Fibroblast of the aortic adventitia (primary cell): ENCODE measurements around the gene TMPRSS2. TPM values are rescaled to one million over a fixed set of nuclear protein-coding genes. Genes with fewer than 3 reads are reported as not detected.

Experiments used
- DNase-seq: peaks from one replicate; pipeline ENCODE4 v3.0.0-alpha.2; 2010; ENCODE audit warnings: low read depth
- H3K4me3 ChIP-seq: 2 replicates; pipeline ENCODE4 v1.5.1; 2011; ENCODE audit warnings: low read depth, mild to moderate bottlenecking, control low read depth, low read length, moderate library complexity
- total RNA-seq: library from RNA; depleted of rRNA; stranded (reverse); fragments of >200 nt; gene quantifications from 2 replicates; pipeline ENCODE4 v1.2.3, GENCODE V29; 2012; ENCODE audit warnings: low replicate concordance
- TF ChIP-seq, protein P1 (sequence below): IDR thresholded peaks from 2 replicates; pipeline ENCODE4 v1.5.1; 2011; ENCODE audit warnings: mild to moderate bottlenecking, low read length, control low read depth, inconsistent platforms; ENCODE audit not compliant: insufficient read depth

TMPRSS2 gene
- total RNA-seq, 1 donor, result not detected

DNA sequence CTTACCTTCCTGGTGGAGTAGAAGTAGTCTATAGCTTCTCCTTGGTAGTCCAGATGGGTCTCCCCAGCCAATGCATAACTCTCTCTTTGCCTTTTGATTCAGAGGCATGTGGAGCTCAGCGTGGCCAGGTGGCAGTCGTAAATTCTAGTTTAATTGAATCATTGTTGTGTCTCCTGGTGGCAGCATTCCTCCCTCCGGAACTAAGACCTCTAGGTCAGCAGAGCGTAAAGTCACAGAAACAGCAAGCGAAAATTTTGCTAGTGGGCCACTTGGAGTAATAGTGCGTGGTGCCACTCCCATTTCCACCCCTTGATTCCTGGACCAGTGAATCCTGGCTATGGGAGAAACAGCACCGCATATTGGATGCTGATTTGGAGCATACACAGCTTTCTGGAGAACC lies 3.9 kb upstream of the TMPRSS2 start:
- TF ChIP-seq, protein P1, sequence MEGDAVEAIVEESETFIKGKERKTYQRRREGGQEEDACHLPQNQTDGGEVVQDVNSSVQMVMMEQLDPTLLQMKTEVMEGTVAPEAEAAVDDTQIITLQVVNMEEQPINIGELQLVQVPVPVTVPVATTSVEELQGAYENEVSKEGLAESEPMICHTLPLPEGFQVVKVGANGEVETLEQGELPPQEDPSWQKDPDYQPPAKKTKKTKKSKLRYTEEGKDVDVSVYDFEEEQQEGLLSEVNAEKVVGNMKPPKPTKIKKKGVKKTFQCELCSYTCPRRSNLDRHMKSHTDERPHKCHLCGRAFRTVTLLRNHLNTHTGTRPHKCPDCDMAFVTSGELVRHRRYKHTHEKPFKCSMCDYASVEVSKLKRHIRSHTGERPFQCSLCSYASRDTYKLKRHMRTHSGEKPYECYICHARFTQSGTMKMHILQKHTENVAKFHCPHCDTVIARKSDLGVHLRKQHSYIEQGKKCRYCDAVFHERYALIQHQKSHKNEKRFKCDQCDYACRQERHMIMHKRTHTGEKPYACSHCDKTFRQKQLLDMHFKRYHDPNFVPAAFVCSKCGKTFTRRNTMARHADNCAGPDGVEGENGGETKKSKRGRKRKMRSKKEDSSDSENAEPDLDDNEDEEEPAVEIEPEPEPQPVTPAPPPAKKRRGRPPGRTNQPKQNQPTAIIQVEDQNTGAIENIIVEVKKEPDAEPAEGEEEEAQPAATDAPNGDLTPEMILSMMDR, result no peak
- no peak for DNase-seq
- no peak overlapping the region for H3K4me3 ChIP-seq

DNA sequence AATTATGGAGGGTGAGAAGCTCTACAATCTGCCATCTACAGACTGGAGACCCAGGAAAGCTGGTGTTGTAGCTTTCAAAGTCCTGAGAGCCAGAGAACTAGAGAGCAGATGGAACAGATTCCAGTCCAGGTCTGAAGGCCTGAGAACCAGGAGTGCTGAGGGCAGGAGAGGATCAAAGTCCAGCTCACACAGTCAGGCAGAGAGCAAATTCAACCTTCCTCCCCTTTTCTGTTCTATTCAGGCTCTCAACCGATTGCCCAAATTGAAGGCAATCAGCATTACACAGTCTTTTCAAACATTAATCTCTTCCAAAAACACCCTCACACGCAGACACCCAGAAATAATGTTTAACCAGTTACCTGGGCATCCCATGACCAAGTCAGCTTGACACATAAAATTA lies 2.5 kb upstream of the TMPRSS2 start:
- TF ChIP-seq, protein P1, result no peak
- H3K4me3 ChIP-seq, result no peak overlapping the region
- DNase-seq, result no peak

DNA sequence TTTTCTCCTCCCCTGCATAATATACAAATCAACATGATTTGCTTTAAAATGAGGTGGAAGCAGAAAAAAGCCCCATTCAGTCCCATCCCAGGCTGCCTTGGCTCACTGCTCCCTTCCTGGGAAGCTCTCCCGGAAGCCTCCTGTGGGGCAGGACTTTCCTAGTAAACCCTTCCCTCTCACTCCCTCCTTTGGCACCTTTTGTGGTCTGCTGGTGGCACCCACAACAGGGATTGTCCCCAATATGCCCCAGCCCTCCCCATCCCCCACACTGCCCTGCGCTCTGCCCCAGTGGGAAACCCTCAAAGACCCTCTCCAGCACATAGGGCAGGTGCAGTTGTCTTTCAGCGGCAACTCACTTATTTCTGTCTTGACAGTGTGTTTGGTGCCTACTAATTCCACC lies 1.8 kb upstream of the TMPRSS2 start:
- TF ChIP-seq, protein P1, result no peak
- H3K4me3 ChIP-seq, result no peak overlapping the region
- no peak for DNase-seq

DNA sequence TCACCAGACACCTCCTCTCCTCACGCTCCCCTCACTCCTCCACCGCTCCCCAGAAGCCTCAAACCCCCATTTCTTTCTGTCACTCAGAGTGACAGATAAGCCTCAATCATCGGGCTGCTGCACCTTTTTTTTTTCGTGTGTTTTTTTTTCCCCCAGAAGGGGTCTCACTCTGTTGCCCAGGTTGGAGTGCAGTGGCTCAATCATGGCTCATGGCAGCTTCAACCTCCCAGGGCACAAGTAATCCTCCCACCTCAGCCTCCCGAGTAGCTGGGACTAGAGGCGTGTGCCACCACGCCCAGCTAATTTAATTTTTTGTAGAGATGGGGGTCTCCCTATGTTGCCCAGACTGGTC lies 1.2 kb upstream of the TMPRSS2 start:
- no peak for DNase-seq
- TF ChIP-seq, protein P1, result no peak
- no peak overlapping the region for H3K4me3 ChIP-seq

DNA sequence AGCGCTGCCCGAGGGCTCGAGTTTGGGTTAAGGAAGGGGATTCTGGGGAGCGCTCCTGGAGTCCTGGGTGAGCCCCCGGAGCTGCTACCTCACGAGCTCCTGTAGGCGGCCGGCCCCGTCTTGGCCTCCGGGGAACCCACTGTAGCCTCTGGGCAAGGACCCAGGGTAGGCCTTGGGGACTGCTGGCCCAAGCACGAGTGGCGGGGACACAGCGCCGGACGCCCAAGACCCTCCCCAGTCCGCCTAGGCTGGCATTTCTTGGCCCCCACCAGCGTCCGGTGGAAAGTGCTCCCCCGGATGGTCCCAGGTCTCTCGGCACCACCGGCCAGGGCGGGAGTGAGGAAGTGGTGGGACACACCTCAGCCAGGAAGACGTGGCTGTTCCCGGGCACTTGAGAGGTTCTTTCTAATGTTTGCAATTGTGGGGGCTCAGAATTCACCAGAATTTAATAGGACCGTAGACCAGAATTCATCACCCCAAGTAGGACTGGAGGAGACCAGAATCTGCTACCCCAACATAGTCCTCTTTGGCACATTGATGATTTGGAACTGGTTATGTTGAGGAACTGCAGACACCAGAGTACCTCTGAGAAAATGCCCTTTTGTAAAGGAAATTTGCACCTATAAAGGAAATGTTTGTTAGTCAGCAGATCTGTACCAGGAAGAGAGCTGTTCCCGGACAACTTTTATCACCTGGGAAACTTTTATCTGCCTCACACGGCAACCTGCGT lies 622 bp upstream of the TMPRSS2 start:
- H3K4me3 ChIP-seq, result no peak overlapping the region
- DNase-seq, result no peak
- TF ChIP-seq, protein P1, result no peak

DNA sequence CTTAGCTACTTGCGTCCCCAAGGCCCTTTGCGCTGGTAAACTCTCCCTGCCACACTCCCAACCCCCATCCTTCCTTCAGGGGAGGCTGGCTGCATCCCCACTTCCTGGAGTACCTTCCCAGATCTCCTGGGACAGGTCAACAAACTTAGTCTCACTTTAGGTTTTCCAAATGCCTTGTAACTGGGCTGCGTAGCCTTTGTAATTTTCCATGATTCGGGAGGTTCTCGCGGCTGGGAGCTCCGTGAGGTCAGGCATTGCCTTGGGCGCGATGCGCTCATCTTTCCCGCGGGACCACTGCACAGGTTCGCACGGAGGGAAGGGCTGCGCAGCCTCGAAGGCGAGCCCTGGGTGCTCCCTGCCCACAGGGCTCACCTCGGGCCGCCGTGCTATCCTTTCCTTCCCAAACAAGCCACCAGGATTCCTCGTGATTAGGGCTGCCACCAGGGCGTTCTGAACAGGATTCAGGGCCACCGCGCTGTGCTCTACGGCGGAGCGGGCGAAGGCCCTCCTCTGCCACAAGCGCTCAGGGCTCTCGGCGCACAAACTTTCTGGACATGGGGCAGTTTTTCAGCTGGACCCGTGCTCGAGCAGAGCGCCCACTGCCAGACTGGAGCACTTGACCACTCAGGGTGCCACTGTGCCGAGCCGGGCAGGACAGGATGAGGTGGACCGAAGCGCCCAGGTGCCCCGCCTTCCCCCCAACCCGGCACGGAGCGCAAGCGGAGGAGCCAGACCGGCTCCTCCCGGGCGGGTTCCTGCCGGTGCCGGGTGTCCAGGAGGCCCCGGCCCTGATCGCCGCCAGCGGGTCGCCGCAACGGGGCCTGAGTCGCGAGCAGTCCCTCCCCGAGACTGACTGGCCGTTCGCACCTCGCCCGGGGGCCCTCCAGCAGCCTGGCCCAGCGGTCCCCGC lies 1.1 kb downstream of the TMPRSS2 start:
- TF ChIP-seq, protein P1, result no peak
- no peak overlapping the region for H3K4me3 ChIP-seq
- DNase-seq, result no peak
